Measurements from ENCODE around the gene CALHM2. TPM values are rescaled to one million over a fixed set of nuclear protein-coding genes. Genes with fewer than 3 reads are reported as not detected.

The CALHM2 gene
- total RNA-seq (2021) = not detected in 2 replicates
- long read RNA-seq = 0 reads

GRCh38 chr10:103451831-103452505, at the start of gene CALHM2:
Gene CALHM2, minus strand, starts transcription at chr10:103452370. Its CDS starts 2,429 bp downstream, at chr10:103449941.
- no peak within 1 kb of the TSS for H4K91ac ChIP-seq (ENCODE audit: insufficient read length, low read depth, low read length)
- peaks cover 4 to 11% of the 10 kb centered on the region in 2 experiments; a peak in 3 of 4 replicates for H3K4me1 Mint-ChIP-seq
- peak; percentile 72 for DNase-seq
- no peak within 1 kb of the TSS for H3K18ac ChIP-seq (ENCODE audit: insufficient read length, low read depth, low read length)
- peaks cover 4 to 22% (median 18%) of the 10 kb centered on the region in 3 experiments for H3K36me3 Mint-ChIP-seq (ENCODE audit: insufficient read depth in 1 of 3, low read depth in 3 of 3)
- no peaks in the 10 kb centered on the region for H3K23me2 ChIP-seq (ENCODE audit: insufficient read length, low read depth, low read length, poor library complexity, severe bottlenecking)
- no peak within 1 kb of the TSS for H2BK120ac ChIP-seq (ENCODE audit: low read depth, low read length, poor library complexity, severe bottlenecking)
- no peaks in the 10 kb centered on the region for H4K20me1 ChIP-seq (ENCODE audit: control insufficient read depth, insufficient read depth, insufficient read length)
- no peak within 1 kb of the TSS for H4K8ac ChIP-seq (replicated peaks; ENCODE audit: insufficient read length, low read depth, low read length)
- TF ChIP-seq, protein P1, sequence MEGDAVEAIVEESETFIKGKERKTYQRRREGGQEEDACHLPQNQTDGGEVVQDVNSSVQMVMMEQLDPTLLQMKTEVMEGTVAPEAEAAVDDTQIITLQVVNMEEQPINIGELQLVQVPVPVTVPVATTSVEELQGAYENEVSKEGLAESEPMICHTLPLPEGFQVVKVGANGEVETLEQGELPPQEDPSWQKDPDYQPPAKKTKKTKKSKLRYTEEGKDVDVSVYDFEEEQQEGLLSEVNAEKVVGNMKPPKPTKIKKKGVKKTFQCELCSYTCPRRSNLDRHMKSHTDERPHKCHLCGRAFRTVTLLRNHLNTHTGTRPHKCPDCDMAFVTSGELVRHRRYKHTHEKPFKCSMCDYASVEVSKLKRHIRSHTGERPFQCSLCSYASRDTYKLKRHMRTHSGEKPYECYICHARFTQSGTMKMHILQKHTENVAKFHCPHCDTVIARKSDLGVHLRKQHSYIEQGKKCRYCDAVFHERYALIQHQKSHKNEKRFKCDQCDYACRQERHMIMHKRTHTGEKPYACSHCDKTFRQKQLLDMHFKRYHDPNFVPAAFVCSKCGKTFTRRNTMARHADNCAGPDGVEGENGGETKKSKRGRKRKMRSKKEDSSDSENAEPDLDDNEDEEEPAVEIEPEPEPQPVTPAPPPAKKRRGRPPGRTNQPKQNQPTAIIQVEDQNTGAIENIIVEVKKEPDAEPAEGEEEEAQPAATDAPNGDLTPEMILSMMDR (conservative IDR thresholded peaks at IDR 0.05) = no peak
- H3K4ac ChIP-seq (ENCODE audit: low read depth, low read length) = no peak within 1 kb of the TSS
- no peak within 1 kb of the TSS for H3K27ac Mint-ChIP-seq
- no peak within 1 kb of the TSS for H3K4me2 ChIP-seq (ENCODE audit: insufficient read depth, insufficient read length, low read length)
- H3K14ac ChIP-seq (ENCODE audit: insufficient read depth, low read length) = no peak within 1 kb of the TSS; the same call in 1 of the 2 replicates
- no peak within 1 kb of the TSS for H2AK5ac ChIP-seq (ENCODE audit: insufficient read length, low read length)
- H3K27me3 ChIP-seq (ENCODE audit: insufficient read depth, low read length) = no peaks in the 10 kb centered on the region
- H3K79me1 ChIP-seq (ENCODE audit: insufficient read depth, low read depth, low read length, poor library complexity, severe bottlenecking) = no peaks in the 10 kb centered on the region
- H3K27ac ChIP-seq (ENCODE audit: insufficient read length, low read depth, low read length) = no peak within 1 kb of the TSS
- no peaks in the 10 kb centered on the region for H3K4me1 ChIP-seq (ENCODE audit: insufficient read depth, low read length)
- no peak within 1 kb of the TSS for H2BK12ac ChIP-seq (ENCODE audit: insufficient read length, low read depth, low read length)
- H3K4me3 Mint-ChIP-seq = peak within 1 kb of the TSS in 1 of 2 experiments; percentile 67; a peak in 1 of 5 replicates
- no peaks in the 10 kb centered on the region; the same call in 1 of the 2 replicates for H3K27me3 Mint-ChIP-seq (ENCODE audit: low read depth)
- no peaks in the 10 kb centered on the region for H3K79me2 ChIP-seq (ENCODE audit: insufficient read depth, low read length)
- H3K9ac ChIP-seq (ENCODE audit: extremely low read depth, insufficient read length, low read length) = no peak within 1 kb of the TSS
- WGBS (ENCODE audit: extremely low coverage, insufficient read length, low lambda C conversion rate) = no CpG with 5 or more reads among the region's 32 CpGs
- no peaks in the 10 kb centered on the region for H3K9me3 ChIP-seq (ENCODE audit: control insufficient read depth, low read depth, low read length)
- no peak within 1 kb of the TSS for H2BK5ac ChIP-seq (ENCODE audit: insufficient read length, low read length)
- H2AFZ ChIP-seq (ENCODE audit: low read length) = no peak within 1 kb of the TSS
- no peak within 1 kb of the TSS for H3T11ph ChIP-seq (ENCODE audit: low read length)
- no peaks in the 10 kb centered on the region for H3K9me3 Mint-ChIP-seq
- H2BK20ac ChIP-seq (ENCODE audit: low read depth, low read length, poor library complexity, severe bottlenecking) = no peak within 1 kb of the TSS
- no peak within 1 kb of the TSS for H3K56ac ChIP-seq (ENCODE audit: insufficient read length, low read depth, low read length)
- H2BK15ac ChIP-seq (ENCODE audit: low read depth, low read length) = no peak within 1 kb of the TSS
- H3K23ac ChIP-seq (ENCODE audit: insufficient read length, low read depth, low read length) = no peak within 1 kb of the TSS
- no peak within 1 kb of the TSS for H4K5ac ChIP-seq (ENCODE audit: insufficient read length, low read depth, low read length)

All from H9 (cell line).